Prostate gland (tissue), 2 donors: Measurements from ENCODE around the gene BSND. TPM values are rescaled to one million over a fixed set of nuclear protein-coding genes. Genes with fewer than 3 reads are reported as not detected.
"Not testable (repeated sequence)": the region's sequence is repeated elsewhere in the genome, so short reads cannot be mapped to it uniquely, and the experiment has no call there.

Experiments used
- DNase-seq: peaks from one replicate; pipeline ENCODE4 v3.0.0-alpha.2; 2019; ENCODE audit warnings: low spot score
- H3K27ac ChIP-seq, 2 donors: fragments of 200-600 bp; sonication (generic); 2 replicates each; pipeline ENCODE4 v1.5.1; 2017 to 2019
- H3K27me3 ChIP-seq: fragments of 200-600 bp; sonication (generic); replicated peaks from 2 replicates; pipeline ENCODE4 v1.5.1; 2019; ENCODE audit not compliant: insufficient read depth
- H3K36me3 ChIP-seq, 2 donors: fragments of 200-600 bp; sonication (generic); 1 replicate in 1 of 2; 2 replicates in 1 of 2; pipeline versions ENCODE4 v1.5.1 to v1.8.1; 2017 to 2019
- H3K4me1 ChIP-seq: fragments of 200-600 bp; sonication (generic); replicated peaks from 2 replicates; pipeline ENCODE4 v1.5.1; 2019
- H3K4me3 ChIP-seq, 2 donors: fragments of 200-600 bp; sonication (generic); 2 replicates each; pipeline ENCODE4 v1.5.1; 2017 to 2019
- H3K9me3 ChIP-seq: fragments of 200-600 bp; sonication (generic); 2 replicates; pipeline ENCODE4 v1.5.1; 2017
- POLR2A ChIP-seq: fragments of 450-650 bp; IDR thresholded peaks from one replicate; pipeline ENCODE4 v1.6.1; 2016; ENCODE audit warnings: antibody characterized with exemption, mild to moderate bottlenecking
- POLR2AphosphoS5 ChIP-seq: sonication (generic); formaldehyde crosslinking; IDR thresholded peaks from one replicate; pipeline ENCODE4 v1.6.1; 2017; ENCODE audit warnings: antibody characterized with exemption
- WGBS: methylation state at CpG from one replicate; pipeline ENCODE4 v1.1.5; 2018; 5-methylcytosine and 5-hydroxymethylcytosine counted together
- intact Hi-C: fragments of 100-400 bp; cut with DNase I; formaldehyde crosslinking; loops from one replicate; pipeline ENCODE4 v1.14.2; 2022
- total RNA-seq, 2 donors: library from RNA; depleted of rRNA; stranded (reverse); fragments of >200 nt; gene quantifications; one replicate each; pipeline ENCODE4 v1.1.0, GENCODE V29; 2016
- TF ChIP-seq, protein P1 (sequence below), 4 experiments: fragments of 200-600 bp in 2 of 4; fragments of 450-650 bp in 2 of 4; sonication (generic) in 2 of 4; IDR thresholded peaks; 1 replicate in 3 of 4; 2 replicates in 1 of 4; pipeline ENCODE4 v1.5.1; 2016 to 2019; ENCODE audit warnings: antibody characterized with exemption in 4 of 4, mild to moderate bottlenecking in 2 of 4, moderate library complexity in 2 of 4

BSND gene
- total RNA-seq, 2 donors from 2014 or later: 0.11 TPM; not detected in 1

DNA sequence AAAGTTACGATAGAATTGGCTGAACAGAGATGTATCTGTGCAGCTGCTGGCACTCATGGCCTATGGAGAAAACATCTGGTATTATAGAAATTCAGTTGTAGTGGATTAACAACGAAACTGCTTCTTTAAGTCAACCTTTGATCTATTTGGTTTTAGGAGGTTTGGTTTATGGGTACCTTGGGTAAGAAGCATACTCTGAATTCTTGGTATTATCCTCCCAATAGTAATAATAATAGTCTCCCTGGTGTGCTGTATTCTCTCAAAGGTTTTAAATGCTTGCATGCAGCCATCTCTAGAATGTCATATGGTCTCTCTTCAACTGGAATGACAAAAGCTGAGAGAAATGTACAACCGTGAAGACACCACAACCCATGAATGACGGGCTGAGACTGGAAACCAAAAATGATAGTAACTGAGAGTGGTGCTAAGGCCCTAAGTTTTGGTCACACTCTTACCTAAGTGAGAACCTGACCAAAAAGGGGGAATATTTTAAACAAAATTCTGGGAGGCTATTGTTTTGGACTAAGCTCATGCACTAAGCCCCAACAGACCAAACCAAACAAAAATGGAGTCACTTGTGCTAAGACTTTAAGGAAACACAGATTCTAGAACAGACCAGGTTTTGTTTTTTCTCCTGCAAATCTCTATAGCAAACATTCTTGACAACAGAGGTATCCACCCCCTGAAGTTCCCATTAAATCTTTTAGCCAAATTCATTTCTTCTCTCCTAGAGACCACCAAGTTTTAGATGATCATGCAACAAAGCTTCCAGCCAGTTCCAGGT, 35.9 kb upstream of the BSND start:
- no peak for DNase-seq
- Histone ChIP-seq H3K36me3 (no peaks in the 10 kb centered on the region), H3K4me1 (no peaks in the 10 kb centered on the region), H3K27me3 (no peaks in the 10 kb centered on the region), H3K4me3 (no peak overlapping the region), H3K9me3 (no peaks in the 10 kb centered on the region), H3K27ac (no peak overlapping the region)
- intact Hi-C loops: no loop called here
- TF ChIP-seq POLR2AphosphoS5 (no peak), POLR2A (no peak)
- TF ChIP-seq, protein P1, sequence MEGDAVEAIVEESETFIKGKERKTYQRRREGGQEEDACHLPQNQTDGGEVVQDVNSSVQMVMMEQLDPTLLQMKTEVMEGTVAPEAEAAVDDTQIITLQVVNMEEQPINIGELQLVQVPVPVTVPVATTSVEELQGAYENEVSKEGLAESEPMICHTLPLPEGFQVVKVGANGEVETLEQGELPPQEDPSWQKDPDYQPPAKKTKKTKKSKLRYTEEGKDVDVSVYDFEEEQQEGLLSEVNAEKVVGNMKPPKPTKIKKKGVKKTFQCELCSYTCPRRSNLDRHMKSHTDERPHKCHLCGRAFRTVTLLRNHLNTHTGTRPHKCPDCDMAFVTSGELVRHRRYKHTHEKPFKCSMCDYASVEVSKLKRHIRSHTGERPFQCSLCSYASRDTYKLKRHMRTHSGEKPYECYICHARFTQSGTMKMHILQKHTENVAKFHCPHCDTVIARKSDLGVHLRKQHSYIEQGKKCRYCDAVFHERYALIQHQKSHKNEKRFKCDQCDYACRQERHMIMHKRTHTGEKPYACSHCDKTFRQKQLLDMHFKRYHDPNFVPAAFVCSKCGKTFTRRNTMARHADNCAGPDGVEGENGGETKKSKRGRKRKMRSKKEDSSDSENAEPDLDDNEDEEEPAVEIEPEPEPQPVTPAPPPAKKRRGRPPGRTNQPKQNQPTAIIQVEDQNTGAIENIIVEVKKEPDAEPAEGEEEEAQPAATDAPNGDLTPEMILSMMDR (IDR thresholded peaks at IDR 0.05): no peak
- WGBS: 80% methylated on average over 4 of the region's 4 CpGs

GRCh38 chr1:54963829-54964228, 34.9 kb upstream of the BSND start:
- 89% methylated on average over 5 of the region's 5 CpGs for WGBS
- H3K27me3 ChIP-seq, H3K27ac ChIP-seq, H3K36me3 ChIP-seq, H3K4me3 ChIP-seq, DNase-seq, H3K9me3 ChIP-seq, intact Hi-C loops, H3K4me1 ChIP-seq: not testable (repeated sequence)

GRCh38 chr1:54965624-54966340, 33.0 kb upstream of the BSND start:
- Histone ChIP-seq H3K9me3 (no peaks in the 10 kb centered on the region), H3K36me3 (no peaks in the 10 kb centered on the region), H3K4me3 (no peak overlapping the region), H3K27me3 (no peaks in the 10 kb centered on the region), H3K27ac (no peak overlapping the region), H3K4me1 (no peaks in the 10 kb centered on the region)
- DNase-seq: no peak
- intact Hi-C loops: no loop called here
- WGBS: 66% methylated on average over 7 of the region's 7 CpGs
- TF ChIP-seq POLR2AphosphoS5: no peak
- TF ChIP-seq POLR2A: no peak
- TF ChIP-seq, protein P1 (IDR thresholded peaks at IDR 0.05): no peak

DNA sequence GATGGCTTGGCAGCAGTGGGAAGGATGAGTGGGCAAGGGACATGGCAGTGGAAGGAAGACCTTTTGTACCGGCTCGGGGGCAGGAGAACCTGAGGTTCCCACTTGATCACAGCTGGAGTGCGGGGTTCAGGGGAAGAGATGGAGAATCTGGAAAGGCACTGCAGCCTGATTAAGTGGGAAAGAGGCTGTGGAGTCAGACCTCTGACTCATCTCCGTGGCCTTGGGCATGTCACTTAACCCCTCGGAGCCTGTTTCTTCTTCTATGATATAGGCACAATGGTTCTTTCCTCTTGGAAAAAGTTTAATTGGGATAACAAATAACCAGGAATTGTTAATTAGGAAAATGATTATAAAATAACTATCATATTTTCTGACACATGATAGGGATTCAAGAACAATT, 31.4 kb upstream of the BSND start:
- H3K9me3 ChIP-seq: no peaks in the 10 kb centered on the region
- H3K27ac ChIP-seq: no peak overlapping the region
- 89% methylated on average over 5 of the region's 5 CpGs for WGBS
- H3K27me3 ChIP-seq: no peaks in the 10 kb centered on the region
- TF ChIP-seq, protein P1 (IDR thresholded peaks at IDR 0.05): no peak
- TF ChIP-seq POLR2AphosphoS5 (no peak), POLR2A (no peak)
- H3K4me1 ChIP-seq: no peaks in the 10 kb centered on the region
- no peak for DNase-seq
- intact Hi-C loops: no loop called here
- no peaks in the 10 kb centered on the region for H3K36me3 ChIP-seq
- H3K4me3 ChIP-seq: no peak overlapping the region

DNA sequence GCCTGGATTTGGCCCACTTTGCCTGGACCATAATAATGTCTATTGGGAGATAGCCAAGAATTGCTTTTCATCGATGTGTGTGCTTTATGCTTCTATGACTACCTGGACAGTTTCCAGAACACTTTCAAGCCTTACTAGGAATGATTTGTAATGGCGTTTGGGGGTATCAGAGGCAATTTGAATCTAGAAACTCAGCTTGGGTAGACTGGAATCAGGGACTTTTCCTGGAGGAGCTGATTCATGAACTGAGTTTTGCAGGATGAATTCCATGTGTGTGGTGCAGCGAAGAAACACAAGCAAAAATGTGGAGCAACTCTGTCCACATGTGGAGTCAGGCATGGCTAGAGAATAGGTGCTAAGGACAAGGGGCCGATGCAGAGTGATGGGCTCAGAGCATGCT, 30.2 kb upstream of the BSND start:
- no peaks in the 10 kb centered on the region for H3K4me1 ChIP-seq
- no peaks in the 10 kb centered on the region for H3K9me3 ChIP-seq
- TF ChIP-seq POLR2AphosphoS5: no peak
- TF ChIP-seq, protein P1 (IDR thresholded peaks at IDR 0.05): no peak
- no peak for TF ChIP-seq POLR2A
- H3K27ac ChIP-seq: no peak overlapping the region
- no peaks in the 10 kb centered on the region for H3K36me3 ChIP-seq
- intact Hi-C loops: no loop called here
- WGBS: 63% methylated on average over 4 of the region's 4 CpGs
- no peak overlapping the region for H3K4me3 ChIP-seq
- no peak for DNase-seq
- no peaks in the 10 kb centered on the region for H3K27me3 ChIP-seq
